T-helper 1 cell treated with Interleukin-12 subunit alpha and Interleukin-12 subunit beta and Interleukin-4 antibody, amounts not matched to agents 30 ng/mL and 1 ng/mL, for 36 hours (primary cell): ENCODE results near the gene NRP1. TPM values are rescaled to one million over a fixed set of nuclear protein-coding genes. Genes with fewer than 3 reads are reported as not detected.

Source experiments
- intact Hi-C: fragments of 100-400 bp; cut with micrococcal nuclease; formaldehyde crosslinking; loops from one replicate; pipeline ENCODE4 v1.15.1; 2024
- total RNA-seq: library from RNA; stranded (reverse); gene quantifications from 2 replicates; pipeline ENCODE4 v1.2.3, GENCODE V29; 2022

NRP1 gene
- total RNA-seq, 1 donor from 2014 or later, result 3.4 TPM

DNA sequence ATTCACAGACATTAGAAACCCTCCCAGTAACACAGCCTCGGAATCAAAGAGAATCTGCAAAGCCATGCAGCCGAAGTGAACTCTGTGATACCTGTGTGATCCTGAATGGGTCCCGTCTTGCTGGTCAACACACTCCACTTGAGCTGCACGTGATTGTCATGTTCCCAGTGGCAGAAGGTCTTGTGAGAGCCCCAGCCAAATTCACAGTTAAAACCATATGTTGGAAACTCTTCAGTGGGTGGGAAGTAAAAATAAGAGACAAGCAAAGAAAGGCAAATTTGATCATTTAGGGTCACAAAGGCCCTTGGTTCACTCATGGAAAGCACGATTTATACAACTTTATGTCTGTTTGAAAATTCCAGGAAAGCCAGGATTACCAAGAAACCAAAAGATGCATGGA, 142.3 kb downstream of the NRP1 start:
- intact Hi-C loops, result loop anchor here (5.0 to 10.0 kb wide), 2 partner anchors 55 to 613 kb away; no protein-coding TSS in a partner anchor

DNA sequence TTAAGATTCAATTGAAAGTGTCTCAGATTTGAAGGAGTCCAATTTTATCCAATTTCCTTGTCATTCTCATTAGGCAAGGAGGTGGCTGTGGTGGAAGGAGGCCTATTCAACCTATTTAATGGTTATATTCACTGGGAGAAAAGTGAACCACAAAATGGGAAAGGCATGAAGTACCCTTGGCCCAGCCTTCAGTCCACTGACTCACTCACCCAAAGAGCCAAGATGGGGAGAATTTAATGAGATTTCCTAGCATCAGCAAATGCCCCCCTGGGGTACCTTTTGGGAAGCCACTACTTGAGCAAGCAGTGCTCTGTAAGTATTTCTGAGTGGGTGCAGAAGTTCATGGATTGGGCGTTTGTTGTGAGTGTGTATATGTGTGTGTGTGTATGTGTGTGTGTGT, 144.1 kb downstream of the NRP1 start:
- intact Hi-C loops, result loop anchor here (5.0 to 10.0 kb wide), 2 partner anchors 57 to 614 kb away; no protein-coding TSS in a partner anchor

DNA sequence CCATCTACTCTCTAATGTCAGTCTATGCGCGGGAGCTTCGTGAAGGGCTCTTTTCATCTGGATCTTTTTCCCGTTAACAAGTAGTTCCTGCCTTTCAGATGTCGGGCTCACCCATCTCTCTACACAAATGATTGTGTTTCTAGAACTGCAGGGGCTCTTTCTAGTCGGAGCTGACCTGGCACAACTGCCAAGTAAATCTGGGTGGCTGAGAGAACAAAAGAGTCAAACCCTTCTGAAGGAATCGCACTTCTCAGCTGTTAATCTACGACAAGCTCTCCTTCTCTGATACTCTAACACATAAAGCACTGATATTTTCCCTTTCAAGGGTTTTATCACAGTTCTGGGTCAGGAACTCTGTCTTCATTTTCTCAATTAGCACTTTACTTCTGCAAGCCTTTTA, 144.7 kb downstream of the NRP1 start:
- intact Hi-C loops, result loop anchor here (5.0 to 10.0 kb wide), 2 partner anchors 57 to 615 kb away; no protein-coding TSS in a partner anchor

DNA sequence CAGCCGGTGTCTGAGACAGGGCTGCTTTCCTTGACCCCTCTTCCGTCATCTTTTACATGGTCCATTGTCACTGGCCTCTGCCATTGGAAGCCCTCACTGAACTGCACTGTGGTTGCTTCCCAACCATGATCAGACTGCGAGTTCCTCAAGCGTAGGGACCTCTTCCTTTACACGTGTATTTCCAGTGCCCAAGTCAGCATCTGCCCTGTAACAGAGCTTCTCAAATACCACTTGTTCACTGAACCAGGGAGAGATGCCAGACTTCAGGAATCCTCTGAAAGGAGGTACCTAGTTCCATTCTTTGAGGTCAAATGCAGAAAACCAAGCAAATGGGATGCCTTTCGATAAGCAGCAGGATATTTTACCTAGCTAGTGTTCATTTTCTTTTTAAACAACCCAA, 145.1 kb downstream of the NRP1 start:
- intact Hi-C loops, result no loop called here

DNA sequence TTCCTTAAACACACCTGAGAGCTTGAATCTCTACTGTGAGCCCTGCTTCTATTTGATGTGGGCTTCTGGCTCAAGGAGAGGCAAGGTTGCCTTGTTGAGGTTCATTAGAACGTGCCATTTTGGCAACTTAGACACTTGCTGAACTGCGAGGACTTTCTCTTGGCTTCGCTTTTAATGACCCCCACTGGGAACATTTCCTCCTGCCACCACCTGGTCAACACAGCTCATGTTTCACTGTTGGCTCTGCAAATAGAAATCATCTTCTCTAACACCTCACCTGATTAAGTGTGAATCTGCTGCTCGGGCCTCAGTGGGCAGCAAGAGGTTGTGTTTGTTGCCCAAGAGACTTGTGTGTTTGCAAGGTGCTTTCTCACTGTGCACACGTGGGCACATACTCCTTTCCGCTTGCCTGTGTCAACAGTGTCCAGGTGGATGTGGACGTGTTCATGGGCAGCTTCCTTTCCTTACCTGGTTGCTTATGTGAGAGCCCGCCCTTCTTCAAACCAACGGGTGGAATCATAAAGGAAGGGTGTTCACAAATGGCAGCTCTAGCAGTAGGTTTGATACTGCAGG, 147.0 kb downstream of the NRP1 start:
- intact Hi-C loops, result no loop called here

DNA sequence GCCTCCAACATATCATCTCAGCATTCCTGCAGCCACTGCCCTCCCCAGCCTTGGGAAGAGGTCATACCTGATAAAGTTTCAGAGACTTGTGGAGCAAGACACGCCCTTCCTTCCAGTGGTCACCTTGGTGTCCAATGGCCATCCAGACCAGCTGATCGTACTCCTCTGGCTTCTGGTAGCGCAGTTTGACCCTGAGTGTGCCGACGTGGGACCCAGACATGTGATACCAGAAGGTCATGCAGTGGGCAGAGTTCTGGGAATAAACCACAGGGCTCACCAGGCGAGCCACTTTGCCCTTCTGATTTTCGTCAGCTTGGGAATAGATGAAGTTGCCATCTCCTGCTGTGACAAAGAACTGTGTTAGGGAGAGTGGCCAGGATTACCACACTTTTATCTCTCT, 148.3 kb downstream of the NRP1 start:
- intact Hi-C loops, result no loop called here

DNA sequence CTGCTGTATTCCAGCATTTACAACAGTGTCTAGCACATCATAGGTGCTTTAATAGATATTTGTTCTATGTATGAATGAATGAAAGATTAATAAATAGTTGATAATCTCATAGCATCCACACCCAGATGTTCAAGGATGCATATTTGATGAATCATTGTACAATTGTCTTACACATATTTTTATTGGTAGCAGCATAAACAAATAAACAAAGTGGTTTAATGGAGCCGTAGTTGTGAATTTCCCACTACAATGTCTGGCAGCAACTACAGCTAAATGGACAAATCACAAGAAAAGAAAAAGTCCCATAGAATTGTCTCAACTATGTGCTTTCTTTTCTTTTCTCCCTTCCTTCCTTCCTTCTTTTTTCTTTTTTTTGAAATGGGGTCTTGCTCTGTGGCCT, 150.8 kb downstream of the NRP1 start:
- intact Hi-C loops, result no loop called here

DNA sequence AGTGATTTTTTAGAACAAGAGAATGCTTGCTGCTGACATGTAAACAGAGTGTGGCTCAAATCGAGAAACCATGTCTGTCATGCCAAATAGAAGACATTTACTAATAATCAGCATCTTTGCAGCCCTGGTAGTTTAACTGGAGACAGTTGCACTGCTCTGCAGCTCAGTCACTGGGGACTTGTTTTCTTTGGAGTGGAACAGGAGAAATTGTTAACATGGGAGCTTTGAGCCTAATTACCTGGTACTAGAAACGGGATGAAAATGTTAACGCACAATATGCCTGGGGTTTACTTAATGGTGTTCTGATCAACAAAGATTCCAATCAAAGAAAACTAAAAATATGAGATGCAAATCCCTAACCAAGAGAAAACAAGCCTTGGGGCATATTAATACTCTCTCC, 153.5 kb downstream of the NRP1 start:
- intact Hi-C loops, result no loop called here

DNA sequence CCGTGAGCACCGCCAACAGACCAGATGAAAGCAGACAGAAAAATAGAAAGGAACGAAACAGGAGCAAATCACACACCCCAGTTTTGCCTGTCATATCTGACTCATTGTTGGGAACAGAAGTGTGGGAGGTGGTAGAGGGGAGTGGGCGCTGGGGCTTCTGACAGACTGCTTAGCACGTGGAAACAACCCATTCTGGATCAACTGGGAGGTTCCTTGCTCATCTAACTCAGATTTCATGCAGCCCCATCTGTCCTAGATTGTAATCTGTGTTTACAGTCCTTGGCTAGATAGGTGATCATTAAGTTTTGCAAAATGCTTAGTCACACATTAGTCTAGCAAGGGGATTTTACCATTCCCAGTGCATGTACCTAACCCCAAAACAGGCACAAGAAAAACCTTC, 154.1 kb downstream of the NRP1 start:
- intact Hi-C loops, result no loop called here

DNA sequence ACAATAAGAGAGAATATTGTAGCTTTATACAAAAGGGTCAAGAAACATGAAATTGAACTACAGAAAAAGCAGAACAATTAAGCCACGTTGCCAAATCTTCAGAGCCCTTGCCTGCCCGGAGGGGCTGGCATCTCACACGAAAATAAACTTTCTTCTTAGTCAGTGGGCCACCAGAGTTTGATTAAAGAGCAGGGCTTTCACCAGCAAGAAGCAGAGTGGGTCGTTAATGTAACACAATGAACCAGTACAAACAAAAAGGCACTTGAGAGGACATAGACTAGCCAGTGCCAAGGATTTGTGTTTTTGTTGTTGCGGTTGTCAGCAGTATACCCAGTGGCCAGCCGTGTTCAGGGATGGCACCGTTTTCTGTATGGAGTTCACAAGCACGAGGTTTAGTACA, 155.4 kb downstream of the NRP1 start:
- intact Hi-C loops, result no loop called here

DNA sequence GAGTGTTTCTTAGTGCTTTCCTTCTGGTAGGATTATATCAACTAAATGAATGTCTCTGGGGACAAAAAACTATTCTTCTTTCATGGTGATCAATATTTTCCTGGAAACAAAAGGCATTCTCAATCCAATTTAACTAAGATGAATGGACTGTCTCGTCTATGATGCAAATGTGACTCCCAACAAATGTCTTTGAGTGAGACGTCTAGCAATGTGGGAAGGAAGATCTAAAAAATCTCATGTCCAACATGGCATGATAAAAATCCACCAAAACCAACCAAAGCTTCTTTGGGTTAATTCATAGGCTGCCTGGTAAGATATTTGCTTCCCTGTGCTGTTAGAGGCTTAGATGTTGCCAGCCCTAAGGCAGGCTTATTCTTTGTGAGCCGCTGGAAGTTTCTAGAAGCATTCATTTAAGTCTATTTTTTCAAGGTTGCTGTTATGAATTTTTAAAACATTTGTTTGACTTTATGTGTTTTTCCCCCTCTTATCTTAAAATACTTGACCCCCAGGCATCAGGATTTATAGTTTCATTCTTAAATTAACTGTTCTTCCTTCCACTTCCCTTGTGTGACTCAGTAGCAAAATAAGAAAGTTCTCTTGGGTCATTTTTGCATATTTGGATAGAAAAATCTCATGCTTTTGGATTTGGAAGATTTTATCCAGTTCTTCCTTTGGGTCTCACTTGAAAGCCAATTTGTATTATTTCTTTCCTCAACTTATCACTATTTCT, 156.3 kb downstream of the NRP1 start:
- intact Hi-C loops, result no loop called here

DNA sequence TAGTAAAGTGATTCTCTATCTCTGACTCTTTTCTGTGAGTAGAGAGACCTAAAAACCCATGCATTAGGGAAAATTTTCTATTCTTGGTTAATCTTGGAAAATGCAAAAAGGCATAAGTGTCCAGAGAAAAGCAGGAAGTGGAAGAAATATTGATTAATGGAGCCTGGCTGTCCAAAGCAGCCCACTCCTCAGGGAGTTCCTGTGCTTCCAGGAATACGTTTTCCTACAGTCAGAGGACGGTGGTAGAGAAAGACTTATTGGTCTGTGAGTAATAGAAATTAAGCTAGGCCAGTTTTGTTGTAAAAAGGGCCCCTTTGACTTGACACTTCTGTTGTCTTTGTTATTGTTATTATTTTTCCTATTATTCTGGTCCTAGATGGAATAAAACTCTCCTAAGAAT, 157.8 kb downstream of the NRP1 start:
- intact Hi-C loops, result no loop called here

DNA sequence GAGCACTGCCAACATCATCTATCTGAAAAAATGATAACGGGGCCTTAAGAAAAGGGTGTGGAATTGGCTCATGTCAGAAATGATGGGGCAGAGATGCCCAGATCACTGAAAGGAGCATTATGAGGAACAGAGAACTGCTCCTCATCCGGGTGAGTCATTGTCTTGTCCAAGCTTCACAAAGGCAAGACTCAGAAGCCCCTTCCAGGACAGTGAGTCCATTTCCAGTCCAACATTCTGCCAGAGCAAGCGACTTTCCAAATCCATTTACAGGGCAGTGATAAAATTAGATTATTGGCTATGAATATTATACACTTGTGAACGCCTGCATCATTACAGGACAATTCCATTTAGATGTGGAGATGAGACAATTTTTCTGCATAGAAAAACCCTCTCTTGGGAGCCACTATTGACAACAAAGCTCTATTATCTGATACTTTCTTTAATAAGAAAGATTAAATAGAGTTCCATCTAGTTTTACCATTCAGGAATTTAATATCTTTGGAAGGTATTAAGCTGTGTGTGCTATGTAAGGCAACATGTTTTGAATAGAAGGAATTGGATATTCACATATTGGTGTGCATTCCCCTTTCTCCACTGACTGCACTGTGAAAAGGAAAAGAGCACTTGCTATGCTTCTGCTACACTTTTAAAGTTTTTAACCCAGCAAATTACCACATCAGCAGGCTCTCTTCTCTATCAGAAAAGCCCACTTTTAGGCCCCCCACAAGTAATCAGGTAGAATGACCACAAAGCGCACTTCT, 159.6 kb downstream of the NRP1 start:
- intact Hi-C loops, result no loop called here

DNA sequence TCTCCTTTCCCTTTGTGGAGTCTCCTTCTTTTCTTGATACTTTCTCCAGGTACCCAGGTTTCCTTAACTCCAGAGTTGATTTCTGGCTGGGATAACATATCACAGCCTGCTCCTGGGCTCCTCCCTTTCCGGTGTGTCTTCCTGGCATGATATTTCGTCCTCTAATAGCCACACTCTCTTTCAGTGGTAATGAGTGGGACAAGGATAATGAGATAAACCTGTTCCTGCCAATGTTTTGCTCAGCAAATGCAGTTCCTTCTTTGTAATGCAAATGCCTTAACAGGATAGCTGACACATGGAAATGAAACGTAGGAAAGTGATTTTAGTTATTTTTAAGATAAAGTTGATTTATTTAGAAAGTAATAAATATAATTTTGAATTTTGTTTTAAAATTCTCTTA, 168.6 kb downstream of the NRP1 start:
- intact Hi-C loops, result no loop called here

DNA sequence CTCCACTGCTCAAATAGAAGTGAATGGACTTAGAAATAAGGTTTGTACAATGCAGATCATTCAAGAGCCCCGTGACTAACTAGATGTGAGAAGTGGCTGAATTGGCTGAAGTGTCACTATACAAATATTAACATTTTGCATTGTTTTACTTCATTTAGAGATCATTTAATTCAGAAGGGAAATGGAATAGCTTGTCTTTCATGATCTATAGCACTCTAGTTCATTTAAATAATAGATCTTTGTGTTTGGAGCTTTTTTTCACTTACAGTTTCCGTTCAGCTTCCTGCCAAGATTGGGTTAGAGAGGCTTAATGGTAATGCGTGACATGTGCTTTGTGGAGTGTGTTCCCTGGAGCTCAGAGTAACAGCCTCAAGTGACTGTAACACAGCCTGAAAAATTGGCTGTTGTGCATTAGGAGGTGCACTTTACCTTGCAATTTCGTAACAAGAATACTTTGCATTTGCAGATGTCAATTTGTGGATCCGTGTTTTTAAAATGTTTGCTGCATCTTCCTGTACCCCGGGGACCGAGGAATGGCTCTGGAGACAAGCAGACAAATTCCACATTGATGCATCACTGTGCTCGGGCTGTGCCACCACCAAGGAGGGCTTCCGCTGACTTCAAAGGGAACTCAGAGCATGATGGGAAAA, 170.3 kb downstream of the NRP1 start:
- intact Hi-C loops, result no loop called here

DNA sequence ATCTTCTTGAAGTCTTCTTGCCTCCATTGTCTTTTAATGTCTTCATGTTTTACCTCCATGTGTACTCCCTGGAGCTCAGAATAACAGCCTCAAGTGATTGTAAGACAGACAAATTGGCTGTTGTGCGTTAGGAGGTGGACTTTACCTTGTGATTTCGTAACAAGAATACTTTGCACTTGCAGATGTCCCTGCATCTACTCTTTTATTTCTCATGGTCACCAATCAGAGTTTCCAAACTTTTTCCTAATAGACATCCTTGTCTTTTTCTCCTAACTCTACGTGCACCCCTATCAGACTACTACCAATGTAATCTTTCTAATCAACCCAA, 172.3 kb downstream of the NRP1 start:
- intact Hi-C loops, result no loop called here

DNA sequence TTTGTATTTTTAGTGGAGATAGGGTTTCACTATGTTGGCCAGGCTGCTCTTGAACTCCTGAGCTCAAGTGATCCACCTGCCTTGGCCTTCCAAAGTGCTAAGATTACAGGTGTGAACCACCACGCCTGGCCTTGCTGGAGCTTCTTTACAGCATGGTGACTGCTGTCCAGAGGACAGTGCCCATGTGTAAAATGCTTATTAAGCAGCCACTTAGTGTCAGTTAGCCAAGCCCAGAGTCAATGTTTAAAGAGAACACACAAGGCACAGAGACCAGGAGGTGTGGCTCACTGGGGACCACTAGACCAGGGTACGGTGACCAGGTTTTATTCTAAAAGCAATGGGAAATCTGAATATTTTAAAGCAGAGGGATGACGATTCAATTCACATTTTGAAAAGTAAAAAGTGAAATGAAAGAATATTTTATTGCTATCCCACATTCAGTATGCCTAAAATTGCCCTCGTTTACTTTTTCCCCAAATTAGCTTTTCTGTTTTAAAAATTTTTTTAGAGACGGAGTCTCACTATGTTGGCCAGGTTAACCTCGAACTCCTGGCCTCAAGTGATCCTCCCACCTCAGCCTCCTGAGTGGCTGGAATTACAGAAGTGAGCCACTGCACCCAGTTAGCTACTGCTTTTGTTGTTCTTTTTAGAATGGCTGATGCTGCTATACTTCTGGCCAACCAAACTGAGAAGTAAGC, 172.8 kb downstream of the NRP1 start:
- intact Hi-C loops, result no loop called here

DNA sequence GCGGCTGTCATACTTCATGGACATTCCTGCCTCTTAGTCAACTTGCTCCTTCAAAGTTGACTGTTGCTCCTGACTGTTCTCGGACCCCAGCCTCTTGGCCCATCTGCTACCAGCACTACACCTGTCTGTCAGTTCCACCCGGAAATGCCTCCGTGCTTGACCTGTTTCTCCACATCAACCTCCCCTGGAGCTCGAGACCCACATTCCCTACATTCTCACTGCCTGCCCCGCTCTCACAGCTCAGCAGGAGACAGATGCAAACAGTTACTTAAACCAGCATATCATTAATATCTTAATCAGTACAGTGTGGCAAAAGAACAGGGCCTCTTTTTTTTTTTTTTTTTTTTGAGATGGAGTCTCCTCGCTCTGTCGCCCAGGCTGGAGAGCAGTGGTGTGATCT, 174.3 kb downstream of the NRP1 start:
- intact Hi-C loops, result no loop called here

DNA sequence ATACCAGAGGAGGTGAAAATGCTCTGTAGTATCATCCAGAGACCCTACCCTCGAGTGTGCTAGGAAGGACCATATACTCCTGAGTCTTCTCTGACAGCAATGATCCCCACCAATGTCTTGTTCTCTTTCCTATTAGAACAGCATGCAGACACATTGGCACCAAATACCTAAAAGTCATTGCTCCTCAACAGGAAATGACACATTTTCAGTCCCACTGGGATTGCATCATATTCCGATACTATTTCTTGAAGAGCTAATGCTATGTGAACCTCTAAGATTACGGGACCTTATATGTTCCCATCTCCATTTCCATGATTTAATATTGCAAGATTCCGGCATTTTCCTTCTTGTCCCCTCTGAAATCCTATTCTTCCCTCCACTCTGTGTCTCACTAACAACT, 177.4 kb downstream of the NRP1 start:
- intact Hi-C loops, result loop anchor here (10.0 kb wide), 1 partner anchor 112 kb away; no protein-coding TSS in a partner anchor

DNA sequence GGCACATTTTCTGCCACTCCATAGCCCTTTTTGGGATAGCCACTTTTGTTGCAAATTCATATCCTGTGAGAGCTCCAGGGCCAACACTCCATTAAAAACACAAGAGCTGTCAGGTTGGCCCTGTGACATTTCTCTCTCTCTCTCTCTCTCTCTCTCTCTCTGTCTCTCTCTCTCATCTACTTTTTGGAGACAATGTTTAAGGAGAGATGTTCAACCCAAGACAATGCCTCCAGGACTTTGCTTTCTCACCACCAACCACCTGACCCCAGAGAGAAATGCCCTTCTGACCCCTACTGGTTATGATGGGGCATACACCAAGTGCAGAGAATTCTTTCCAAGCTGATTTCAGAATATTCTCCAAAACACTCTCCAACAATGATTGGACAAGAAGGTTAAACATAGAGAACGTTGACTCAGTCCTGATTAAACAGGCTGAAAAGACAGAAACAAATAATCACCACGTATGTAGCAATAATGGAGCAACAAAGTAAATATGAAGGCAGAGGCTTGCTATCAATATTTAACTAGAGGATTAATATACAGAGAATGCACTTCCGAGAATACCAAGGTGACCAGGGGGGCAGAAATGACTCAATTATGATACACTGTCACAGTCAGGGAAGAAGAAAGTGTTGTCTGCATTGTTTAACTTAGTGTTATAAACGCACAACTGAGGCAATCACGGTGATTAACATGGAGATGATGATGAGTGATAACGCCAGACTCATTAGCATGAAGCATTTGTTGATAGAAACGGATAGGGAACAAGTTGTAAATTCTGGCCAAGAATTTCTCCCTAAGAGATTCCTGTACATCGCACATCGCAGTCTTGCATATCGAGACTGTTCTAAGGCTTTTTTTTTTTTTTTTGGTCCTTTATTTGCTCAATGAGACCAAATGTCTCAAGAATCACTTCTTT, 178.5 kb downstream of the NRP1 start:
- intact Hi-C loops, result loop anchor here (1.0 to 10.0 kb wide), 6 partner anchors 41 to 361 kb away; partner anchors contain the start of gene ITGB1
